ENCODE data around the gene POLR2B. TPM values are rescaled to one million over a fixed set of nuclear protein-coding genes. Genes with fewer than 3 reads are reported as not detected.

The POLR2B gene
- total RNA-seq, 2 experiments from 2014 or later = 119 TPM

GRCh38 chr4:56940403-56940802, 38.3 kb upstream of the POLR2B start:
- H3K4me3 Mint-ChIP-seq = no peak overlapping the region
- ATAC-seq (no peak), DNase-seq (no peak)
- peaks cover 4% of the 10 kb centered on the region for H3K4me1 Mint-ChIP-seq (ENCODE audit: low read depth)
- ChIA-PET CTCF (interaction anchor here (0.6 to 2.1 kb wide), 3 partner anchors 16 to 104 kb away, joined by 3 to 4 read pairs (median 3); partner anchors contain the start of gene NOA1), POLR2A (interaction anchor here (0.9 kb wide), 1 partner anchor 20 kb away, joined by 3 read pairs; no protein-coding TSS in a partner anchor)
- intact Hi-C loops (cut with micrococcal nuclease) = no loop called here
- no peak overlapping the region for H3K27ac Mint-ChIP-seq
- H3K9me3 Mint-ChIP-seq = no peaks in the 10 kb centered on the region
- no peaks in the 10 kb centered on the region for H3K27me3 Mint-ChIP-seq
- TF ChIP-seq, protein P1, sequence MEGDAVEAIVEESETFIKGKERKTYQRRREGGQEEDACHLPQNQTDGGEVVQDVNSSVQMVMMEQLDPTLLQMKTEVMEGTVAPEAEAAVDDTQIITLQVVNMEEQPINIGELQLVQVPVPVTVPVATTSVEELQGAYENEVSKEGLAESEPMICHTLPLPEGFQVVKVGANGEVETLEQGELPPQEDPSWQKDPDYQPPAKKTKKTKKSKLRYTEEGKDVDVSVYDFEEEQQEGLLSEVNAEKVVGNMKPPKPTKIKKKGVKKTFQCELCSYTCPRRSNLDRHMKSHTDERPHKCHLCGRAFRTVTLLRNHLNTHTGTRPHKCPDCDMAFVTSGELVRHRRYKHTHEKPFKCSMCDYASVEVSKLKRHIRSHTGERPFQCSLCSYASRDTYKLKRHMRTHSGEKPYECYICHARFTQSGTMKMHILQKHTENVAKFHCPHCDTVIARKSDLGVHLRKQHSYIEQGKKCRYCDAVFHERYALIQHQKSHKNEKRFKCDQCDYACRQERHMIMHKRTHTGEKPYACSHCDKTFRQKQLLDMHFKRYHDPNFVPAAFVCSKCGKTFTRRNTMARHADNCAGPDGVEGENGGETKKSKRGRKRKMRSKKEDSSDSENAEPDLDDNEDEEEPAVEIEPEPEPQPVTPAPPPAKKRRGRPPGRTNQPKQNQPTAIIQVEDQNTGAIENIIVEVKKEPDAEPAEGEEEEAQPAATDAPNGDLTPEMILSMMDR (IDR thresholded peaks at IDR 0.05) = no peak
- peaks cover 14% of the 10 kb centered on the region for H3K36me3 Mint-ChIP-seq (ENCODE audit: low read depth)

DNA sequence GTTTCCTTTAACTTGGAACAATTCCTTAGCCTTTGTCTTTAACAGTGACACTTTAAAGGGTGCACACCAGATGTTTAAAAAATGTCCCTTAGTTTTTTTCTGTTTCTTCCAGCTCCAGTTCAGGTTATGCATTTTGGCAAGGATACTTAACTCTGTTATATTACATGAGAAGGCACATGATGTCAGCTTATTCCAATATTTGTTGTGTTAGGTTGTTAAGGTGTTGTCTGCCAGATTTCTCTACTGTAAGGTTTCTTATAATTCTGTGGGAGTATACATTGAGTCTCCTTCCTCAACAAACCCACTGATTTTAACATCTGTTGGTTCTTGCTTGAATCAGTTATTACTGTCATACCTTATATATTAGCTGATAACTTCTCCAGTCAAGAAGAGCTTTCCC, 37.7 kb upstream of the POLR2B start:
- intact Hi-C loops (cut with micrococcal nuclease) = no loop called here
- ATAC-seq = no peak
- CTCF ChIA-PET = interaction anchor here (1.1 to 2.1 kb wide), 3 partner anchors 15 to 516 kb away, joined by 3 to 4 read pairs (median 4); no protein-coding TSS in a partner anchor

GRCh38 chr4:56941403-56941802, 37.3 kb upstream of the POLR2B start:
- ATAC-seq = no peak
- intact Hi-C loops (cut with micrococcal nuclease) = no loop called here
- H3K9me3 Mint-ChIP-seq = no peaks in the 10 kb centered on the region
- CTCF ChIA-PET = interaction anchor here (1.1 to 2.1 kb wide), 3 partner anchors 15 to 516 kb away, joined by 3 to 4 read pairs (median 4); no protein-coding TSS in a partner anchor
- H3K27ac Mint-ChIP-seq = no peak overlapping the region
- no peak for DNase-seq
- TF ChIP-seq, protein P1 (IDR thresholded peaks at IDR 0.05) = no peak
- no peak overlapping the region for H3K4me3 Mint-ChIP-seq
- POLR2A ChIA-PET = interaction anchor here (0.9 kb wide), 1 partner anchor 19 kb away, joined by 3 read pairs; no protein-coding TSS in a partner anchor
- H3K4me1 Mint-ChIP-seq (ENCODE audit: low read depth) = peaks cover 4% of the 10 kb centered on the region
- no peaks in the 10 kb centered on the region for H3K27me3 Mint-ChIP-seq
- peaks cover 14% of the 10 kb centered on the region for H3K36me3 Mint-ChIP-seq (ENCODE audit: low read depth)

More for the DNA sequence above, 37.7 kb upstream of the POLR2B start:
- Mint-ChIP-seq H3K4me3 (no peak overlapping the region), H3K4me1 (ENCODE audit: low read depth) (peaks cover 4% of the 10 kb centered on the region), H3K9me3 (no peaks in the 10 kb centered on the region), H3K27ac (no peak overlapping the region), H3K27me3 (no peaks in the 10 kb centered on the region), H3K36me3 (ENCODE audit: low read depth) (peaks cover 14% of the 10 kb centered on the region)
- TF ChIP-seq, protein P1 (IDR thresholded peaks at IDR 0.05) = no peak
- POLR2A ChIA-PET = interaction anchor here (0.9 kb wide), 1 partner anchor 19 kb away, joined by 3 read pairs; no protein-coding TSS in a partner anchor
- no peak for DNase-seq

GRCh38 chr4:56953680-56954520, 24.8 kb upstream of the POLR2B start:
- intact Hi-C loops (cut with micrococcal nuclease) = no loop called here
- TF ChIP-seq, protein P1 (IDR thresholded peaks at IDR 0.05) = no peak
- CTCF ChIA-PET = no interaction called here

DNA sequence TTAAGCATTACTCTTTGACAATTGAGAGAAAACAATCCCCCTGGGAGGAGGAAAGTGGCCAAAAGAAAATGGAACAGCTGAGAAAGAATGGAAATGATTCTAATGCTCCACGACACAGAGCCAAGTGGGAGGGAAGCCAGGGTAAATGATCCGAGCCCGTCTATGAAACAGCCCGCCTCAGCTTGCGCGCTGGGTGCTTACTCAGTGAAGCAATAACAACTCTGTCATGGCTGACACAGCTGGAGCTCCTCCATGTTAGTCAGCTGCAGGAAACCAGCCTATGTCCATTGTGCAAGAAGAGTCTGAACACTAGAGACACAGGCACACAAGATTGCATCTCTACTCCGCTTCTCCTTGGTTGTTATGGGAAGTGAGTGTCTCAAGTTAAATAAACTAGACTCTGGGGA, 20.6 kb upstream of the POLR2B start:
- H3K4me3 Mint-ChIP-seq = no peak overlapping the region
- H3K36me3 Mint-ChIP-seq (ENCODE audit: low read depth) = peaks cover 12% of the 10 kb centered on the region
- H3K27ac Mint-ChIP-seq = no peak overlapping the region
- ATAC-seq = no peak
- DNase-seq = no peak
- TF ChIP-seq, protein P1 (IDR thresholded peaks at IDR 0.05) = no peak
- H3K4me1 Mint-ChIP-seq (ENCODE audit: low read depth) = no peaks in the 10 kb centered on the region
- intact Hi-C loops (cut with micrococcal nuclease) = no loop called here
- H3K9me3 Mint-ChIP-seq = no peaks in the 10 kb centered on the region
- no peaks in the 10 kb centered on the region for H3K27me3 Mint-ChIP-seq
- POLR2A ChIA-PET = no interaction called here
- CTCF ChIA-PET = no interaction called here

More at GRCh38 chr4:56953680-56954520, 24.8 kb upstream of the POLR2B start:
- Mint-ChIP-seq H3K27me3 (no peaks in the 10 kb centered on the region), H3K4me3 (no peak overlapping the region), H3K27ac (no peak overlapping the region), H3K36me3 (ENCODE audit: low read depth) (no peaks in the 10 kb centered on the region), H3K9me3 (no peaks in the 10 kb centered on the region), H3K4me1 (ENCODE audit: low read depth) (no peaks in the 10 kb centered on the region)
- POLR2A ChIA-PET = no interaction called here
- ATAC-seq (no peak), DNase-seq (no peak)
